Stimulated activated CD4-positive, alpha-beta T cell treated with anti-CD3 and anti-CD28 coated beads, Interleukin-1b, Interleukin-23, amount 100 ng/mL, for 24 hours (primary cell): ENCODE measurements around the gene LUC7L2.
"Not testable (repeated sequence)": the region's sequence is repeated elsewhere in the genome, so short reads cannot be mapped to it uniquely, and the experiment has no call there.

ENCODE experiments used
- DNase-seq, 4 experiments: peaks; one replicate each; pipeline ENCODE4 v3.0.0-alpha.2; 2020; ENCODE audit warnings: low read depth in 4 of 4, low spot score in 1 of 4

LUC7L2 gene, protein sequence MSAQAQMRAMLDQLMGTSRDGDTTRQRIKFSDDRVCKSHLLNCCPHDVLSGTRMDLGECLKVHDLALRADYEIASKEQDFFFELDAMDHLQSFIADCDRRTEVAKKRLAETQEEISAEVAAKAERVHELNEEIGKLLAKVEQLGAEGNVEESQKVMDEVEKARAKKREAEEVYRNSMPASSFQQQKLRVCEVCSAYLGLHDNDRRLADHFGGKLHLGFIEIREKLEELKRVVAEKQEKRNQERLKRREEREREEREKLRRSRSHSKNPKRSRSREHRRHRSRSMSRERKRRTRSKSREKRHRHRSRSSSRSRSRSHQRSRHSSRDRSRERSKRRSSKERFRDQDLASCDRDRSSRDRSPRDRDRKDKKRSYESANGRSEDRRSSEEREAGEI

GRCh38 chr7:139359366-139360209 lies at the start of gene LUC7L2:
Gene LUC7L2, plus strand, starts transcription at chr7:139359894. Its CDS starts 368 bp downstream, at chr7:139360262.
- peak; percentile 98 to 99 (median 98) for DNase-seq

DNA sequence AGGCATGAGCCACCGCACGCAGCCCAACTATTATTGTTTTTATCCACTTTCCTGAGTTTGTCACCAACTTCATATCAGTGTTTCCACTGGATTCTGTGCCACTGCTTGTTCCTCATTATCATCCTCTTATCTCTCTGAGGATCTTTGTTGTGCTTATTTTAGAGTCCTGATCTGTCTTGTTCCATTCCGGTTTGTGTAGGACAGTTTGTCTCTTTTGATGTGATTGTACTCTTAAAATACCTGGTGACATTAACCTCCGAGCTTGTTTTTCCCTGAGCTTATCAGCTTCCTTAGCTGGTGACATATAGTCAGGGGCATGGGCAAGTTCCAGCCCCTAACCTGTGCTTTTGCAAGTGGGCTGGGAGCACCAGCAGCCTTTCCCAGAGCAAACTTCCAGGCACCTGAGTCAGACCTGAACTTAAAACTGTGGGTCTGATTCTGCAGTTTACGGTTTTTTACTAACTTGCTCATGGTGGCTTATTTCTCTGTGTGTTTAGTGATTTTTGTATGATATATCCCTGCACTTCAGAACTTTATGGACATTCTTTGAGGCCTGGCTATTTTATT lies 41.7 kb upstream of the LUC7L2 start:
- DNase-seq: no peak

DNA sequence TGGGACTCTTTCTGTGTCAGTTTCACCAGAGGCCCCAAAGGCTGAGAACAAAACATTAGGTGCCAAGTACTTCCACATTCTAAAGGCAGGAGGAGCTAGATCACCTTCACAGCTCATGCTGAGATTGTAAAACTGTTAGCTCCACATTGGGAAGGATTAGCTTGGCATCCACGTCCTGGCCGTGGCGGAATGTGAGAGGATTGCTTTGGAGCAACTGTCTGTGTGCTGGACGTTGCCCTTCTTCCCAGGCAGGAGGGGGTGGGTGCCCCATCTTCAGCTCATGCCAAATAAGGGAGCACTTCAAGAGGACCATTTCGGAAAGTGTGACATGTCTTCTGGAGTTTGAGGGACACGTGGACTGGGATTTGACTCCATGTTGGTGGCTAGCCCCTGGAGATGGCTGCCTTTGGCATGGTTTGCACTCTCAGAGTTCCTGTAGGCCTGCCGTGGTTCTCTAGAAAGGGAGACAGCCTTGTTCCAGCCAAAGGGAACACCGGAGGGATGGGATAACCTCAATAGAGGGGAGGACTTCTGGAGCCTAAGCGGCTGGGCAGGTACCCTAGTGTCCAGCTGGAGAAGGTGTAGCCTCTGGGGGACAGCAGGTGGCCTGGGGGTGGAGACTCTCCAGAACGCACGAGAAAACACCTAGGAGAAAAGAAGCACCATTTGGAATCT lies 38.5 kb upstream of the LUC7L2 start:
- DNase-seq: no peak

DNA sequence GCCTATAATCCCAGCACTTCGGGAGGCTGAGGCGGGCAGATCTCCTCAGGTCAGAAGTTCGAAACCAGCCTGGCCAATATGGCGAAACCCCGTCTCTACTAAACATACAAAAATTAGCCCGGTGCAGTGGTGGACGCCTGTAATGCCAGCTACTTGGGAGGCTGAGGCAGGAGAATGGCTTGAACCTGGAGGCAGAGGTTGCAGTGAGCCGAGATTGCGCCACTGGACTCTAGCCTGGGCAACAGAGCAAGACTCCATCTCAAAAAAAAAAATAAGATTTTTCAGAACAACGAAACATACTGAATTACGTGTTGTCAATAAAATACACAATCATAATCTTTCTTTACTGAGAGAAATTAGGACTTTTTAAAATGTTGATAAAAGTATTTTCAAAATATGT lies 35.0 kb upstream of the LUC7L2 start:
- DNase-seq: not testable (repeated sequence)

DNA sequence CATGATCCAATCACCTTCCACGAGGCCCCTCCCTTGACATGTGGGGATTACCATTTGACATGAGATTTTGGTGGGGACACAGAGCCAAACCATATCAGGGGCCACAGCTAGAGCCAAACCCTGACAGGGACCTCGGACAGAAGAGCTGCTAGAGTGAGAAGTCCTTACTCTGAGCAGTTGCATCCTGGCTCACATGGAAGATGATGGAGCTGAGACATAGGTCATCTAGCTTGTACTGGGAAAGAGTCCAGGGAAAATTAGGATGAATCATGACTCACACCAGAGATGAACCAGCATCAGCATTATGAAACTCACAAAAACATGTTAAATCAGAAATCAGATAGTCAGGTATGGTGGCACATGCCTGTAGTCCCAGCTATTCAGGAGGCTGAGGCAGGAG lies 31.3 kb upstream of the LUC7L2 start:
- DNase-seq: no peak

DNA sequence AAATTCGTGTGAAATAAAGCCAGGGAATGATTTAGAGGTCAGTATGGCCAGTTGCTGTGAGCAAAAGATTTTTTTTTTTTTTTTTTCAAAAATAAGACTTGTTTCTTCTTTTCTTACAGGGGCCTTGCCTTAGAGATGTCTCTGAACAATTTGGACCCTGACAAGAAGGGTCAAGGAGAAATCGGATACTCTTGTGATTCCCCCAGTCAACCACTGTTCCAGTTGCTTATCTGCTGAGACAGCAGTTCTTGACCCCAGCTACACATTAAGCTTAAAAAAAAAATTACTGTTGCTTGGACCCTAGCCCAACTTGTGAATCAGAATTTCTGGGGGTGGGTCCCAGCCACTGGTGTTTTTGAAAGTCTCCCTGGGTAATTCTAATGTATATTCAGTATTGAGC lies 30.6 kb upstream of the LUC7L2 start:
- no peak for DNase-seq

DNA sequence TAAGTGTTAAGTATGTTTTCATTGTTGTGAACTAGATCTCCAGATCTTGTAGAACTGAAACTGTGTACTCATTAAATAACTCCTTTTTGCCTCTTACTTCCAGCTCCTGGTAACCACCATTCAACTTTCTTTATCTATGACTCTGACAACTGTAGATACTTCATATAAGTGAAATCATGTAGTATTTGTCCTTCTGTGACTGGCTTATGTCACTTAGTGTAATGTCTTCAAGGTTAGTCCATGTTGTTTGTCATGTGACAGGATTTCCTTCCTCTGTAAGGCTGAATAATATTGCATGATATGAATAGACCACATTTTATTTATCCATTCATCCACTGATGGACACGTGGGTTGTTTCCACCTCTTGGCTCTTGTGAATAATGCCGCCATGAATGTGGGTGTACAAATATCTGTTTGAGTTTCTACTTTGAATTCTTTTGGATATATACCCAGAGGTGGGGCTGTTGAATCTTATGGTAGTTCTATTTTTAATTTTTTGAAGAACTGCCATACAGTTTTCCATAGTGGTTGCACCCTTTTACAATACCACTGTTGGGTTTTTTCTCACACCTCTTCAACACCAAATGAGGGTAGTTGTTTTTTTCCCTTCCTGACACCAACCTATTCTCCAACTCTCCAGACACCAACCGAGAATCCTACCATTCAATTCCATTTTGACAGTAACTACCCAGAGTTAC lies 29.2 kb upstream of the LUC7L2 start:
- no peak for DNase-seq

DNA sequence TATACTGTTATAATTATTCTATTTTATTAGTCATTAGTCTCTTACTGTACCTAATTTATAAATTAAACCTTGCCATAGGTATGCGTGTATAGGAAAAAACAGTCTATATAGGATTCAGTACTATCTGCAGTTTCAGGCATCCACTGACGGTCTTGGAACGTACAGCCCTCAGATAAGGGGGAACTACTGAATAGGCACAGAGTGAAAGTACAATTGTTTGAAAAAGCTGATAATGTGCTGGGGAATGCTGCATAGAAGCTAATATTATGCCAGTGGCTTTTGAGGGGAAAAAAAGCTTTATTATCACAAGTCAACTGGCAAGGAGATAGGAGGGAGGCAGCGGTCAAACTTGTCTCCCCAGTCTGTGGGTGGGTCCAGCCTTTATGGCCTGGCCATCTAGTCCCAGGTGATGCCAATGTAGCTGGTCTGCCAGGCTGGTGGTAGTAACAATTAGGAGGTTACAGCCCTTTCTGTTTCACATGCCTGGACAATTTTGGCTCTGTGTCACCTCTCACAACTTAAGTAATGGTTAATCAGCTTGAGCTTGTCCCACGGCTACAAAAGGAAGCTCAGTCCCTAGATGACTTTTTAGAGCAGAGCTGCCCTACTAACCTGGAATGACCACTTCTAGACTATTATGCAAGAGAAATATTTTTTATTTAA lies 26.9 kb upstream of the LUC7L2 start:
- no peak for DNase-seq

GRCh38 chr7:139333443-139333842 lies 26.3 kb upstream of the LUC7L2 start:
- not testable (repeated sequence) for DNase-seq

- no peak for DNase-seq
These were observed 25.1 kb upstream of the LUC7L2 start for GRCh38 chr7:139334399-139335150.

- DNase-seq: no peak
These were observed 20.7 kb upstream of the LUC7L2 start for GRCh38 chr7:139339025-139339424.

GRCh38 chr7:139339698-139340036 lies 20.0 kb upstream of the LUC7L2 start:
- DNase-seq: no peak

- peak; percentile 95 to 97 (median 96) for DNase-seq
These were observed 19.5 kb upstream of the LUC7L2 start for GRCh38 chr7:139340037-139340807.

GRCh38 chr7:139340808-139341057 lies 19.0 kb upstream of the LUC7L2 start:
- peak in 1 of 4 experiments; percentile 67 for DNase-seq

GRCh38 chr7:139341058-139341775 lies 18.5 kb upstream of the LUC7L2 start, which contains the start of gene FMC1:
Gene FMC1, plus strand, starts transcription at chr7:139341337. Its CDS starts 48 bp downstream, at chr7:139341385.
- peak; percentile 65 to 83 (median 72) for DNase-seq

- no peak for DNase-seq
These were observed 17.9 kb upstream of the LUC7L2 start for GRCh38 chr7:139341776-139342226.

DNA sequence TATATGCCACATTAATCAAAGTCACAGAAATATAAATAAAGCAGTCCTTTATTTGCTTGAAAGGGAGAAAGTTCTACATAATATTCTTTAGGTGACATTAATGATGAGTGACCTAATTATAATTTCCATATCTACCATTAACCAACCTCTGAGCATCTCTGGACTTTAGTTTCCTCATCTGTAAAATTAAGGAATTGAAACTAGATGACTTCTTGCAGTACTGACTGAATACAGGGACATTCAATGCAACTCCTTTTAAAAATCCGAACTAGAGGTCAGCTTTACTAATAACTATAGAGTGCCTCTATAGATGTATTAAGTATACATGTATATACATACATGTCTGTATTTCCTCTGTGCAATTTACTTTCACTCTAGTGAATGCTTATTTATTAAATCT lies 14.7 kb upstream of the LUC7L2 start:
- DNase-seq: no peak

DNA sequence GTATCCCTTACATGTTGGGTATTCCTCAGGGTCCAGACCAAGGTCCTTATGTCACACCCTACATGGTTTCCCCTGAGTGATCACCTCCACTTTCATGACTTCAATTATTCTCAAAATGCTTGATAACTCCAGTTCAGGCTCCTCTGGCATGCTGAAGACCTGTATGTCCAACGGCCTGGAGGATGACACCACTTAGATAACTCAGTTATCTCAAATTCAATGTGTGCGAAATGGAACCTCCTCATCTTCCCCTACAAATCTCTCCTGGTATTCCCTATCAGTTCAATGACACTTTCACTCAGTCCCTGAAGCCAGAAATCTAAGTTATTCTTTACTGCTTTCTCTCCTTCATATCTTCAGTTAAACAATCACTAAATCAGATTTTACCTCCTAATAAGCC lies 8.7 kb upstream of the LUC7L2 start:
- DNase-seq: no peak
